ENCODE results near the gene VPS72. TPM values are rescaled to one million over a fixed set of nuclear protein-coding genes. Genes with fewer than 3 reads are reported as not detected.

VPS72 gene
- total and polyA plus RNA-seq, 2 of the 13 experiments (the other 11 are each of a cell fraction or from before 2014, with no cell fraction given) = 33.7 to 34.5 TPM

- TF ChIP-seq ZNF577 (CRISPR knock-in tag; IDR thresholded peaks at IDR 0.05; ENCODE audit: borderline replicate concordance, low read depth) (no peak), ZNF337 (CRISPR knock-in tag; IDR thresholded peaks at IDR 0.05; ENCODE audit: borderline replicate concordance, low read depth) (no peak), HNRNPK (IDR thresholded peaks at IDR 0.05; ENCODE audit: low read depth, low read length, poor library complexity, severe bottlenecking) (no peak), ARID4A (CRISPR knock-in tag; IDR thresholded peaks at IDR 0.05; ENCODE audit: borderline replicate concordance) (peak; percentile 97), ATF7-NPFF (CRISPR knock-in tag; IDR thresholded peaks at IDR 0.05; ENCODE audit: low read depth) (no peak), ZNF607 (CRISPR knock-in tag; IDR thresholded peaks at IDR 0.05; ENCODE audit: borderline replicate concordance) (no peak; the same call in 1 of the 2 replicates), NFE2L1 (CRISPR knock-in tag; IDR thresholded peaks at IDR 0.05; ENCODE audit: borderline replicate concordance) (no peak), PHF5A (CRISPR knock-in tag; IDR thresholded peaks at IDR 0.05; ENCODE audit: low read depth, unreplicated experiment) (no peak), XBP1 (CRISPR knock-in tag; IDR thresholded peaks at IDR 0.05) (peak; percentile 66; the same call in 1 of the 2 replicates), PHF20 (CRISPR knock-in tag; IDR thresholded peaks at IDR 0.05) (peak; percentile 99), ZNF207 (IDR thresholded peaks at IDR 0.05; ENCODE audit: borderline replicate concordance) (no peak), MEIS1 (CRISPR knock-in tag; IDR thresholded peaks at IDR 0.05; ENCODE audit: borderline replicate concordance) (no peak), ZNF784 (CRISPR knock-in tag; IDR thresholded peaks at IDR 0.05; ENCODE audit: borderline replicate concordance) (peak; percentile 66; the same call in 1 of the 2 replicates), KLF16 (CRISPR knock-in tag; IDR thresholded peaks at IDR 0.05) (no peak; a peak in 1 of 4 replicates), KDM2A (CRISPR knock-in tag; IDR thresholded peaks at IDR 0.05; ENCODE audit: borderline replicate concordance, low read depth) (peak; percentile 91), SIX1 (CRISPR knock-in tag; IDR thresholded peaks at IDR 0.05; ENCODE audit: borderline replicate concordance) (peak; percentile 70; the same call in 1 of the 2 replicates), ZFP90 (CRISPR knock-in tag; IDR thresholded peaks at IDR 0.05; ENCODE audit: borderline replicate concordance) (peak; percentile 70; the same call in 1 of the 2 replicates), ZSCAN29 (CRISPR knock-in tag; conservative IDR thresholded peaks at IDR 0.05) (peak; percentile 70; the same call in 1 of the 2 replicates), ZNF543 (CRISPR knock-in tag; IDR thresholded peaks at IDR 0.05) (peak; percentile 49; the same call in 1 of the 2 replicates), ZNF737 (CRISPR knock-in tag; IDR thresholded peaks at IDR 0.05; ENCODE audit: borderline replicate concordance) (no peak; the same call in 1 of the 2 replicates), TAF15 (IDR thresholded peaks at IDR 0.05; ENCODE audit: low read depth, low read length, poor library complexity, severe bottlenecking) (no peak)
Observed at GRCh38 chr1:151165738-151166504, 24.1 kb downstream of the VPS72 start, which contains the start of the genes LYSMD1 and SCNM1 (continued).

Measured in HepG2 (cell line).